K562 (cell line): ENCODE measurements around the gene FTSJ3. TPM values are rescaled to one million over a fixed set of nuclear protein-coding genes. Genes with fewer than 3 reads are reported as not detected.

Experiments used
- BRCA1 ChIP-seq, 2 experiments: fragments of 450-650 bp in 1 of 2; sonication (generic) in 1 of 2; formaldehyde crosslinking in 1 of 2; IDR thresholded peaks; 2 replicates each; pipeline versions ENCODE4 v1.5.0 to v1.6.1; 2017 to 2020; ENCODE audit warnings: mild to moderate bottlenecking in 1 of 2, missing genetic modification reagents in 1 of 2
- CBFA2T2 ChIP-seq: fragments of 450-650 bp; conservative IDR thresholded peaks from 2 replicates; pipeline ENCODE4 v1.6.1; 2017; ENCODE audit warnings: mild to moderate bottlenecking
- DACH1 ChIP-seq: fragments of 450-650 bp; IDR thresholded peaks from 2 replicates; pipeline ENCODE4 v1.6.1; 2018; ENCODE audit not compliant: partially characterized antibody
- E2F6 ChIP-seq, 2 experiments: IDR thresholded peaks; 2 replicates each; pipeline ENCODE4 v1.6.1; 2011; ENCODE audit warnings: borderline replicate concordance in 1 of 2, control low read depth in 1 of 2, low read depth in 1 of 2, low read length in 1 of 2, mild to moderate bottlenecking in 1 of 2, mixed read lengths in 1 of 2, moderate library complexity in 1 of 2; ENCODE audit not compliant: insufficient read depth in 1 of 2, insufficient read length in 1 of 2, poor library complexity in 1 of 2, severe bottlenecking in 1 of 2; ENCODE audit errors: extremely low read depth in 1 of 2
- E2F8 ChIP-seq: fragments of 450-650 bp; IDR thresholded peaks from 2 replicates; pipeline ENCODE4 v1.7.1; 2018; ENCODE audit warnings: mild to moderate bottlenecking, low read depth; ENCODE audit not compliant: partially characterized antibody
- FUS ChIP-seq: fragments of 200-400 bp; formaldehyde crosslinking; optimal IDR thresholded peaks from 2 replicates; pipeline ENCODE3; 2017; ENCODE audit warnings: low read depth, low read length
- GMEB1 ChIP-seq: fragments of 250-450 bp; sonication (Bioruptor Pico); IDR thresholded peaks from 2 replicates; pipeline ENCODE4 v1.4.0; 2020; ENCODE audit warnings: mild to moderate bottlenecking
- MCM5 ChIP-seq: fragments of 450-650 bp; IDR thresholded peaks from 2 replicates; pipeline ENCODE4 v1.6.1; 2016; ENCODE audit warnings: low read depth
- NBN ChIP-seq: fragments of 450-650 bp; IDR thresholded peaks from 2 replicates; pipeline ENCODE4 v1.6.1; 2016; ENCODE audit warnings: low read depth, mild to moderate bottlenecking
- NFE2 ChIP-seq: IDR thresholded peaks from 2 replicates; pipeline ENCODE4 v1.6.1; 2014; ENCODE audit warnings: antibody characterized with exemption, low read depth
- PRMT5 ChIP-seq: sonication (generic); formaldehyde crosslinking; IDR thresholded peaks from 2 replicates; pipeline ENCODE4 v1.5.0; 2020; ENCODE audit warnings: missing genetic modification reagents
- SMAD1 ChIP-seq: fragments of 150-350 bp; IDR thresholded peaks from 2 replicates; pipeline ENCODE4 v1.6.1; 2014; ENCODE audit warnings: low read length, low read depth; ENCODE audit not compliant: partially characterized antibody
- SP2 ChIP-seq: IDR thresholded peaks from 2 replicates; pipeline ENCODE4 v1.6.1; 2011; ENCODE audit warnings: mild to moderate bottlenecking, low read depth, low read length, moderate library complexity; ENCODE audit not compliant: poor library complexity, severe bottlenecking; ENCODE audit errors: extremely low read depth
- VEZF1 ChIP-seq: fragments of 200-800 bp; sonication (Bioruptor generic); IDR thresholded peaks from 2 replicates; pipeline ENCODE4 v1.6.1; 2017; ENCODE audit warnings: missing genetic modification characterization, missing compliant biosample characterization
- ZBTB43 ChIP-seq: sonication (generic); formaldehyde crosslinking; IDR thresholded peaks from 2 replicates; pipeline ENCODE4 v1.8.0; 2023; ENCODE audit warnings: mild to moderate bottlenecking, missing genetic modification reagents
- ZNF212 ChIP-seq: fragments of 450-650 bp; formaldehyde crosslinking; IDR thresholded peaks from 2 replicates; pipeline ENCODE4 v1.4.0; 2020; ENCODE audit warnings: mild to moderate bottlenecking
- ZNF785 ChIP-seq: fragments of 250-450 bp; sonication (Bioruptor Pico); IDR thresholded peaks from 2 replicates; pipeline ENCODE4 v1.4.0; 2020; ENCODE audit warnings: mild to moderate bottlenecking
- polyA plus RNA-seq, 8 experiments: library from polyadenylated mRNA; depleted of rRNA in 4 of 8; stranded (reverse) in 5 of 8; unstranded in 3 of 8; fragments of >200 nt; fragmentation: Nextera tagmentation in 2 of 8; fragmentation: Illumina TruSeq in 1 of 8; extraction: Ambion mirVana in 2 of 8; extraction: Trizol in 1 of 8; gene quantifications; 2 replicates each; pipeline versions ENCODE4 v1.2.1 to v1.2.3, GENCODE V29; 2011 to 2014; ENCODE audit warnings: inconsistent platforms in 1 of 8, missing spikeins in 1 of 8
- total RNA-seq, 7 experiments: library from RNA; depleted of rRNA in 6 of 7; stranded (reverse); fragments of >200 nt in 6 of 7; fragmentation: Illumina TruSeq in 2 of 7; extraction: Trizol in 2 of 7; gene quantifications; 2 replicates each; pipeline versions ENCODE4 v1.2.1 to v1.2.3, GENCODE V29; 2011 to 2021; ENCODE audit warnings: low replicate concordance in 1 of 7

Gene FTSJ3
- total and polyA plus RNA-seq, 9 of the 15 experiments (the other 6 are each of a cell fraction or from before 2014, with no cell fraction given): 18.0 to 65.6 (median 52.4) TPM

- TF ChIP-seq DACH1: no peak
- peak; percentile 86 for TF ChIP-seq NFE2
- TF ChIP-seq ZNF212: no peak
- no peak for TF ChIP-seq ZNF785 (CRISPR knock-in tag)
- no peak; the same call in 1 of the 2 replicates for TF ChIP-seq NBN
- peak; percentile 35; the same call in 1 of the 2 replicates for TF ChIP-seq VEZF1 (CRISPR knock-in tag)
- TF ChIP-seq E2F6 (IDR thresholded peaks at IDR 0.05; ENCODE audit: borderline replicate concordance in 1 of 2, extremely low read depth in 1 of 2, insufficient read depth in 1 of 2, insufficient read length in 1 of 2, low read depth in 1 of 2, low read length in 1 of 2, poor library complexity in 1 of 2, severe bottlenecking in 1 of 2): peak in 1 of 2 experiments; percentile 25
- no peak for TF ChIP-seq SMAD1
- no peak for TF ChIP-seq FUS
- TF ChIP-seq MCM5: no peak
- TF ChIP-seq SP2: no peak
- peak; percentile 99 for TF ChIP-seq GMEB1 (CRISPR knock-in tag)
- no peak for TF ChIP-seq PRMT5
- peak; percentile 95 for TF ChIP-seq E2F8
- no peak; the same call in 1 of the 2 replicates for TF ChIP-seq ZBTB43 (CRISPR knock-in tag)
- TF ChIP-seq CBFA2T2: no peak
- TF ChIP-seq BRCA1 (IDR thresholded peaks at IDR 0.05): no peak
- TF ChIP-seq BRCA1 (CRISPR knock-in tag; IDR thresholded peaks at IDR 0.05): no peak
Measured at GRCh38 chr17:63827002-63827800, at the start of gene FTSJ3, which contains the start of gene PSMC5 (continued).
